Measurements from ENCODE around the gene HNRNPU. TPM values are rescaled to one million over a fixed set of nuclear protein-coding genes. Genes with fewer than 3 reads are reported as not detected.

Gene HNRNPU
- total RNA-seq, 5 donors from 2014 or later (not counting 1 experiment from before 2014, with no cell fraction given) = 302 to 498 (median 321) TPM

- Histone ChIP-seq H3K27ac (ENCODE audit: low read length) (no peak overlapping the region), H3K27me3 (replicated peaks in 1 of 2; ENCODE audit: control insufficient read depth in 2 of 2, extremely low read depth in 1 of 2, insufficient read depth in 2 of 2, low read length in 1 of 2) (no peaks in the 10 kb centered on the region), H3K36me3 (ENCODE audit: control insufficient read depth in 2 of 2, extremely low read depth in 1 of 2, insufficient read depth in 1 of 2, low read length in 1 of 2) (peaks cover 5 to 62% of the 10 kb centered on the region in 2 donors), H3K9me3 (no peaks in the 10 kb centered on the region), H3K4me3 (ENCODE audit: control insufficient read depth in 1 of 2, extremely low read depth in 1 of 2, low read length in 1 of 2) (no peak overlapping the region), H3K4me1 (ENCODE audit: control insufficient read depth in 1 of 2, extremely low read depth in 1 of 2, insufficient read depth in 2 of 2, low read length in 2 of 2) (peaks cover 10 to 13% of the 10 kb centered on the region in 2 experiments)
- CTCF ChIA-PET = interaction anchor here in 1 of 2 donors (1.0 kb wide), 1 partner anchor 14 kb away, joined by 4 read pairs; no protein-coding TSS in a partner anchor
- WGBS (ENCODE audit: insufficient coverage) = 69% methylated on average over 7 of the region's 13 CpGs
- Mint-ChIP-seq H3K9me3 (no peaks in the 10 kb centered on the region), H3K4me1 (peaks cover 67 to 75% (median 69%) of the 10 kb centered on the region in 3 donors), H3K27me3 (no peaks in the 10 kb centered on the region), H3K36me3 (peaks cover 72% of the 10 kb centered on the region), H3K27ac (peak overlapping the region; percentile 8 to 28), H3K4me3 (no peak overlapping the region)
- no peak for DNase-seq
- POLR2A ChIA-PET = interaction anchor here (0.6 to 3.9 kb wide), 6 partner anchors 9 to 18 kb away, joined by 3 to 47 read pairs (median 4); partner anchors contain the start of gene COX20 (in 2 of the 2)
- no peak for ATAC-seq (replicated peaks in 1 of 4)
These were observed 19.9 kb downstream of the HNRNPU start for GRCh38 chr1:244844155-244845121.

DNA sequence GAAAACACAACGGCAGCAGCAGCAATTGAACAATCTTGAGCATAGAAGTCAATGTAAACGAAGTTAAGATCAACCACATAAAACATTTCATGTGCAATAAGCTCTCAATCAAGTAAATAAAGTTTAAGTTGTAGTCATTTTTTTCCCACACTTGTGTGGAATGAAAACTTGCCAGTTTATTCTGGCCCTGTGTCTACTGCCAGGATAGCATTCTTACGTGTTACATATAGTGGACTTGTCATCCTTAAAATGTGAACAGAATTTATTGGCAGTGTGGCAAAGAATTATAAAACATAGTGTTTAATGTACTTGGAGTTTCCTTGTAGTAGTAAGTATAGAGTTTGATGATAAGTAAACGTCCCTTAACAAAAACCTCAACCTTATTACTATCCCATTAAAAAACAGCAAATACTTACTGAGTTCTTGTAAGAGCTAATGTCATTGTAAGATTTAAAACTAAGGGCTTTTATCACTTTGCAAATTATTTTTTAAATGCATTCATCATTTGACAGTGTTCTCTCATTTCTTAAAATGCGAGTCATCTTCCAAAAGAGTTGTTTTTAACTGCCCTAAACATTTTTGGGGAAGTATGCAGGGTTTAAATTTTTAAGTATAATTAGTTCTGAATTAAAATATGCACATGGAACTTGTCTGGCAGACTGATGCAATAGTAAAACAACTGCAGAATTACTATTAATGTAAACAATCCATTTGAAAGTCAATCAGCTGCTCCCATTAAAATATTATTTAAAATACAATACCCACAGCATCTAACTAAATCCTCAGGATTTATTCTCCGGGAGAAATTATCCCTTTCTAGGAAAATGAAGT lies 21.0 kb downstream of the HNRNPU start:
- Histone ChIP-seq H3K27me3 (replicated peaks in 1 of 2; ENCODE audit: control insufficient read depth in 2 of 2, extremely low read depth in 1 of 2, insufficient read depth in 2 of 2, low read length in 1 of 2) (no peaks in the 10 kb centered on the region), H3K36me3 (ENCODE audit: control insufficient read depth in 2 of 2, extremely low read depth in 1 of 2, insufficient read depth in 1 of 2, low read length in 1 of 2) (peaks cover 5 to 57% of the 10 kb centered on the region in 2 donors), H3K9me3 (no peaks in the 10 kb centered on the region), H3K4me1 (ENCODE audit: control insufficient read depth in 1 of 2, extremely low read depth in 1 of 2, insufficient read depth in 2 of 2, low read length in 2 of 2) (peaks cover 10 to 12% of the 10 kb centered on the region in 2 experiments), H3K27ac (ENCODE audit: low read length) (no peak overlapping the region), H3K4me3 (ENCODE audit: control insufficient read depth in 1 of 2, extremely low read depth in 1 of 2, low read length in 1 of 2) (no peak overlapping the region)
- Mint-ChIP-seq H3K4me1 (peaks cover 67 to 75% (median 69%) of the 10 kb centered on the region in 3 donors), H3K27me3 (no peaks in the 10 kb centered on the region), H3K27ac (peak overlapping the region; percentile 36 to 68), H3K9me3 (peaks cover 0 to 2% (median 0%) of the 10 kb centered on the region in 3 donors), H3K36me3 (peaks cover 71% of the 10 kb centered on the region), H3K4me3 (no peak overlapping the region)
- ChIA-PET POLR2A (interaction anchor here (0.5 to 3.9 kb wide), 6 partner anchors 8 to 1370 kb away, joined by 3 to 47 read pairs (median 5); partner anchors contain the start of gene COX20 (in 1 of the 2)), CTCF (interaction anchor here in 1 of 2 donors (1.0 kb wide), 1 partner anchor 15 kb away, joined by 4 read pairs; no protein-coding TSS in a partner anchor)
- DNase-seq = no peak
- WGBS (ENCODE audit: insufficient coverage) = no CpG with 5 or more reads among the region's 6 CpGs
- ATAC-seq (replicated peaks in 1 of 4) = no peak

GRCh38 chr1:244841273-244841927 lies 22.9 kb downstream of the HNRNPU start:
- Histone ChIP-seq H3K27me3 (replicated peaks in 1 of 2; ENCODE audit: control insufficient read depth in 2 of 2, extremely low read depth in 1 of 2, insufficient read depth in 2 of 2, low read length in 1 of 2) (no peaks in the 10 kb centered on the region), H3K9me3 (no peaks in the 10 kb centered on the region), H3K4me3 (ENCODE audit: control insufficient read depth in 1 of 2, extremely low read depth in 1 of 2, low read length in 1 of 2) (no peak overlapping the region), H3K27ac (ENCODE audit: low read length) (no peak overlapping the region), H3K36me3 (ENCODE audit: control insufficient read depth in 2 of 2, extremely low read depth in 1 of 2, insufficient read depth in 1 of 2, low read length in 1 of 2) (peaks cover 5 to 53% of the 10 kb centered on the region in 2 donors), H3K4me1 (ENCODE audit: control insufficient read depth in 1 of 2, extremely low read depth in 1 of 2, insufficient read depth in 2 of 2, low read length in 2 of 2) (peaks cover 10 to 24% of the 10 kb centered on the region in 2 experiments)
- H3K27me3 Mint-ChIP-seq = no peaks in the 10 kb centered on the region
- H3K4me3 Mint-ChIP-seq = no peak overlapping the region
- peaks cover 70% of the 10 kb centered on the region for H3K36me3 Mint-ChIP-seq
- H3K9me3 Mint-ChIP-seq = peaks cover 0 to 4% (median 0%) of the 10 kb centered on the region in 3 donors
- ChIA-PET CTCF (interaction anchor here in 1 of 2 donors (0.6 kb wide), 1 partner anchor 194 kb away, joined by 3 read pairs; no protein-coding TSS in a partner anchor), POLR2A (interaction anchor here (0.9 to 3.9 kb wide), 5 partner anchors 8 to 19 kb away, joined by 3 to 47 read pairs (median 10); no protein-coding TSS in a partner anchor)
- WGBS (ENCODE audit: insufficient coverage) = 80% methylated on average over 1 of the region's 9 CpGs
- H3K27ac Mint-ChIP-seq = peak overlapping the region in 1 of 2 donors; percentile 62
- DNase-seq (no peak), ATAC-seq (replicated peaks in 1 of 4) (no peak)
- H3K4me1 Mint-ChIP-seq = peaks cover 79 to 80% (median 79%) of the 10 kb centered on the region in 3 donors

DNA sequence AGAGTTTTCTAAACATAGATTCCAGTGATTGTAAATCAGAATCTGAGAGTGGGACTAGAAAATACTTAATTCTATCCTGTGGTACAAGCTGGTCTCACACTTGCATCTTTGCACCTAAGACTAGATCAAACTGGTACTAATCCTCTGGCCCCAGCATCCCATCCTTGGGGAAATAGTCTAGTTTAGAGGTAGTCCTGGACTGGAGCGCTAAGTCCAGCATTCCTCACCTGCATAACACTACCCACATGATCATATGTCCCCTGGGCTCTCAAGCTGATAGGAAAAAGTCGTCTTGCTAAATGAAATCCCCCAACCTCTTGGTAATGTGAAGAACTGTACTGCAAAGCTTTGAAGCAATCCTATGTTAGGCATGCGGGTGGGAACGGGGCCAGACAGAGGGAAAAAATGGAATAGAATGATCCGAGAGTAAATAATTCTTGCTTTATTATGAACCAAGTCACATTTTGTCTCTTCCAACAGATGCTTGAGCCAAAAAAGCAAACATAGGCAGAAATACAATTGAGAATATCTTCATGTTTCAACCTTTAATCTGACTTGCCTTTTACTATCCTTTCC lies 24.0 kb downstream of the HNRNPU start:
- Mint-ChIP-seq H3K4me3 (no peak overlapping the region), H3K9me3 (peaks cover 0 to 4% (median 0%) of the 10 kb centered on the region in 3 donors), H3K36me3 (peaks cover 61% of the 10 kb centered on the region), H3K27ac (peak overlapping the region; percentile 12 to 33), H3K27me3 (no peaks in the 10 kb centered on the region), H3K4me1 (peaks cover 73 to 80% (median 77%) of the 10 kb centered on the region in 3 donors)
- no peaks in the 10 kb centered on the region for H3K9me3 ChIP-seq
- H3K27ac ChIP-seq (ENCODE audit: low read length) = peak overlapping the region; percentile 18
- ATAC-seq (replicated peaks in 1 of 4) = no peak
- CTCF ChIA-PET = interaction anchor here (1.0 to 1.3 kb wide), 2 partner anchors 39 to 129 kb away, joined by 3 read pairs; a partner anchor contains a TSS
- no CpG with 5 or more reads among the region's 5 CpGs for WGBS (ENCODE audit: insufficient coverage)
- H3K4me1 ChIP-seq (ENCODE audit: control insufficient read depth in 1 of 2, extremely low read depth in 1 of 2, insufficient read depth in 2 of 2, low read length in 2 of 2) = peaks cover 14 to 29% of the 10 kb centered on the region in 2 experiments
- H3K4me3 ChIP-seq (ENCODE audit: control insufficient read depth in 1 of 2, extremely low read depth in 1 of 2, low read length in 1 of 2) = no peak overlapping the region
- H3K36me3 ChIP-seq (ENCODE audit: control insufficient read depth in 2 of 2, extremely low read depth in 1 of 2, insufficient read depth in 1 of 2, low read length in 1 of 2) = peaks cover 5 to 45% of the 10 kb centered on the region in 2 donors
- no peak for DNase-seq
- POLR2A ChIA-PET = interaction anchor here (0.6 to 2.9 kb wide), 8 partner anchors 8 to 129 kb away, joined by 3 to 13 read pairs (median 8); a partner anchor contains a TSS
- no peaks in the 10 kb centered on the region for H3K27me3 ChIP-seq (replicated peaks in 1 of 2; ENCODE audit: control insufficient read depth in 2 of 2, extremely low read depth in 1 of 2, insufficient read depth in 2 of 2, low read length in 1 of 2)

DNA sequence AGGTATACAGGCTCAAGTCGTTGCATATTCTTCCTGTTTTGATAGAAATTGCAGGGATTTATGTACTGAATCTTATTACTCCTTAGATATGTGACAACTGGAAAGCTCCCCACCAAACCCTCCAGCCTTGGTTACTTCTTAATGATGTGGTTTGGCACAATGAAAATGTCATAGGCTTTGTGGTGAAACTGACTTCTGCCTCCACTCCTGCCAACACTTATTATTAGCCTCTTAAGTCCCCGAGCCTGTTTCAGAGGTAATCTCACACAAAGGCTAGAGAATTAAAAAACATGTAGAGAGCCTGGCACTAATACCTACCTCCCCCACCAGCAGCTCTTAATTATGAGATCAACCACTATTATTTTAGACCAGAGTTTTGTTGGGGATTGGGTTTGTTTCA lies 24.7 kb downstream of the HNRNPU start:
- Mint-ChIP-seq H3K27me3 (no peaks in the 10 kb centered on the region), H3K4me3 (no peak overlapping the region), H3K27ac (peak overlapping the region; percentile 60 to 75), H3K9me3 (peaks cover 0 to 4% (median 0%) of the 10 kb centered on the region in 3 donors), H3K36me3 (peaks cover 57% of the 10 kb centered on the region), H3K4me1 (peaks cover 67 to 76% (median 75%) of the 10 kb centered on the region in 3 donors)
- Histone ChIP-seq H3K36me3 (ENCODE audit: control insufficient read depth in 2 of 2, extremely low read depth in 1 of 2, insufficient read depth in 1 of 2, low read length in 1 of 2) (peaks cover 5 to 40% of the 10 kb centered on the region in 2 donors), H3K4me3 (ENCODE audit: control insufficient read depth in 1 of 2, extremely low read depth in 1 of 2, low read length in 1 of 2) (no peak overlapping the region), H3K4me1 (ENCODE audit: control insufficient read depth in 1 of 2, extremely low read depth in 1 of 2, insufficient read depth in 2 of 2, low read length in 2 of 2) (peaks cover 14 to 29% of the 10 kb centered on the region in 2 experiments), H3K9me3 (no peaks in the 10 kb centered on the region), H3K27me3 (replicated peaks in 1 of 2; ENCODE audit: control insufficient read depth in 2 of 2, extremely low read depth in 1 of 2, insufficient read depth in 2 of 2, low read length in 1 of 2) (no peaks in the 10 kb centered on the region), H3K27ac (ENCODE audit: low read length) (peak overlapping the region; percentile 18)
- ATAC-seq (replicated peaks in 1 of 4) (no peak), DNase-seq (no peak)
- no CpG with 5 or more reads among the region's 2 CpGs for WGBS (ENCODE audit: insufficient coverage)
- CTCF ChIA-PET = interaction anchor here (1.0 to 1.3 kb wide), 3 partner anchors 38 to 129 kb away, joined by 3 read pairs; a partner anchor contains a TSS
- POLR2A ChIA-PET = interaction anchor here (0.5 to 2.9 kb wide), 12 partner anchors 8 to 173 kb away, joined by 3 to 13 read pairs (median 5); a partner anchor contains a TSS
